DND-41 (cell line): Measurements from ENCODE around the gene LYPLA2.

Experiments used
- EZH2 ChIP-seq: IDR thresholded peaks from 3 replicates; pipeline ENCODE4 v1.6.1; 2012; ENCODE audit warnings: borderline replicate concordance, low read depth, mild to moderate bottlenecking, moderate library complexity, low read length, inconsistent platforms; ENCODE audit not compliant: severe bottlenecking
- TF ChIP-seq, protein P1 (sequence below): IDR thresholded peaks from 2 replicates; pipeline ENCODE4 v1.5.1; 2012; ENCODE audit warnings: borderline replicate concordance, low read length, moderate library complexity, mild to moderate bottlenecking; ENCODE audit not compliant: poor library complexity, severe bottlenecking; ENCODE audit errors: extremely low read depth

DNA sequence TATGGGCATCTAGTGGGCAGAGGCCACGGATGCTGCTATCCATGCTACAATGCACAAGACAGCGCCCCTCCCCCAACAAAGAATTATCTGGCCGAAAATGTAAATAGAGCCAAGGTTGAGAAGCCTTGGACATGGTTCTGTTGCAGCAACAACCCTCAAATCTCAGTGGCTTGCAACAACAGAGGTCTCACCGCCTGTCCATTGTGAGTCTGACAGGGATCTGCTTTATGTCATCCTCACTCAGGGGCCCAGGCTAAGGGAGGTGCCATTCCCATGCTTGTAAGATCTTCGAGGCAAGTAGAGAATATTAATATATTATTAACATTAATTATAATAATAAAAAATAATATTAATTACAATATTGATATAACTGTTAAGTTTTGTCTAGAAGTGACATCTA lies 22.2 kb upstream of the LYPLA2 start:
- TF ChIP-seq, protein P1, sequence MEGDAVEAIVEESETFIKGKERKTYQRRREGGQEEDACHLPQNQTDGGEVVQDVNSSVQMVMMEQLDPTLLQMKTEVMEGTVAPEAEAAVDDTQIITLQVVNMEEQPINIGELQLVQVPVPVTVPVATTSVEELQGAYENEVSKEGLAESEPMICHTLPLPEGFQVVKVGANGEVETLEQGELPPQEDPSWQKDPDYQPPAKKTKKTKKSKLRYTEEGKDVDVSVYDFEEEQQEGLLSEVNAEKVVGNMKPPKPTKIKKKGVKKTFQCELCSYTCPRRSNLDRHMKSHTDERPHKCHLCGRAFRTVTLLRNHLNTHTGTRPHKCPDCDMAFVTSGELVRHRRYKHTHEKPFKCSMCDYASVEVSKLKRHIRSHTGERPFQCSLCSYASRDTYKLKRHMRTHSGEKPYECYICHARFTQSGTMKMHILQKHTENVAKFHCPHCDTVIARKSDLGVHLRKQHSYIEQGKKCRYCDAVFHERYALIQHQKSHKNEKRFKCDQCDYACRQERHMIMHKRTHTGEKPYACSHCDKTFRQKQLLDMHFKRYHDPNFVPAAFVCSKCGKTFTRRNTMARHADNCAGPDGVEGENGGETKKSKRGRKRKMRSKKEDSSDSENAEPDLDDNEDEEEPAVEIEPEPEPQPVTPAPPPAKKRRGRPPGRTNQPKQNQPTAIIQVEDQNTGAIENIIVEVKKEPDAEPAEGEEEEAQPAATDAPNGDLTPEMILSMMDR, result no peak
- TF ChIP-seq EZH2, result no peak
